A549 treated with ZK216348 at 1 μM for 4 hours (cell line): ENCODE results near the gene GPR101. TPM values are rescaled to one million over a fixed set of nuclear protein-coding genes. Genes with fewer than 3 reads are reported as not detected.

Source experiments
- total RNA-seq: library from RNA; stranded (reverse); fragments of 200-300 nt; extraction: Qiagen RNA extraction; gene quantifications from 5 replicates; pipeline ENCODE4 v1.2.3, GENCODE V29; 2022; ENCODE audit warnings: low read depth

Gene GPR101, protein sequence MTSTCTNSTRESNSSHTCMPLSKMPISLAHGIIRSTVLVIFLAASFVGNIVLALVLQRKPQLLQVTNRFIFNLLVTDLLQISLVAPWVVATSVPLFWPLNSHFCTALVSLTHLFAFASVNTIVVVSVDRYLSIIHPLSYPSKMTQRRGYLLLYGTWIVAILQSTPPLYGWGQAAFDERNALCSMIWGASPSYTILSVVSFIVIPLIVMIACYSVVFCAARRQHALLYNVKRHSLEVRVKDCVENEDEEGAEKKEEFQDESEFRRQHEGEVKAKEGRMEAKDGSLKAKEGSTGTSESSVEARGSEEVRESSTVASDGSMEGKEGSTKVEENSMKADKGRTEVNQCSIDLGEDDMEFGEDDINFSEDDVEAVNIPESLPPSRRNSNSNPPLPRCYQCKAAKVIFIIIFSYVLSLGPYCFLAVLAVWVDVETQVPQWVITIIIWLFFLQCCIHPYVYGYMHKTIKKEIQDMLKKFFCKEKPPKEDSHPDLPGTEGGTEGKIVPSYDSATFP
- not detected in 5 replicates for total RNA-seq

GRCh38 chrX:137033774-137034507, at the start of gene GPR101:
Gene GPR101 (minus strand): TSS chrX:137033995. CDS start chrX:137031674, 2,321 bp downstream.

Other genes with a start within 250 kb of the GPR101 start
- 215 to 331 TPM (median 220 TPM) in 5 replicates for gene RBMX, start 153.3 kb downstream of the GPR101 start, total RNA-seq